ENCODE measurements around the gene SLCO2B1.

SLCO2B1 gene

DNA sequence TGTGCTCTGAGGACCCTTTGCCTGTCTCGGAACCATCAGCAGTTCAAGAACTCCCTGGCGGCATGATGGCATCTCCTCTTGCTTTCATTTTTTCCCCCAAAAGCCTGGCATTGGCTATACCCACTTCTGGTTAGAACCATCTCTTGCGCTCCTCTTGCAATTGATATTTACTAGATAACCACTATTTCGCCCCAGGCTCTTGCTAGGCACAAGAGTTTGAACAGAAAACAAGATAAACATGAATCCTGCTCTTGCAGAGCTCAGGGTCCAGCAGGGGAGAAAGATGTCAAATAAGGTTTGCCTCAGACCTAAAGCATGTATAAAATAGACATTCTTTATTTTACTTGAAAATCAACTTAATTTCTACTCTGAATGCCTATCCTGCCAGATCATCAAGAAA, 33.1 kb downstream of the SLCO2B1 start:
- H3K4me3 ChIP-seq (ENCODE audit: low read depth, low read length): no peak overlapping the region
- DNase-seq (ENCODE audit: low read depth, low spot score): no peak
- in situ Hi-C loops (cut with HindIII; ENCODE audit: low sequenced_read_pairs): no loop called here
- TF ChIP-seq, protein P1, sequence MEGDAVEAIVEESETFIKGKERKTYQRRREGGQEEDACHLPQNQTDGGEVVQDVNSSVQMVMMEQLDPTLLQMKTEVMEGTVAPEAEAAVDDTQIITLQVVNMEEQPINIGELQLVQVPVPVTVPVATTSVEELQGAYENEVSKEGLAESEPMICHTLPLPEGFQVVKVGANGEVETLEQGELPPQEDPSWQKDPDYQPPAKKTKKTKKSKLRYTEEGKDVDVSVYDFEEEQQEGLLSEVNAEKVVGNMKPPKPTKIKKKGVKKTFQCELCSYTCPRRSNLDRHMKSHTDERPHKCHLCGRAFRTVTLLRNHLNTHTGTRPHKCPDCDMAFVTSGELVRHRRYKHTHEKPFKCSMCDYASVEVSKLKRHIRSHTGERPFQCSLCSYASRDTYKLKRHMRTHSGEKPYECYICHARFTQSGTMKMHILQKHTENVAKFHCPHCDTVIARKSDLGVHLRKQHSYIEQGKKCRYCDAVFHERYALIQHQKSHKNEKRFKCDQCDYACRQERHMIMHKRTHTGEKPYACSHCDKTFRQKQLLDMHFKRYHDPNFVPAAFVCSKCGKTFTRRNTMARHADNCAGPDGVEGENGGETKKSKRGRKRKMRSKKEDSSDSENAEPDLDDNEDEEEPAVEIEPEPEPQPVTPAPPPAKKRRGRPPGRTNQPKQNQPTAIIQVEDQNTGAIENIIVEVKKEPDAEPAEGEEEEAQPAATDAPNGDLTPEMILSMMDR (IDR thresholded peaks at IDR 0.05; ENCODE audit: low read depth, low read length): no peak

DNA sequence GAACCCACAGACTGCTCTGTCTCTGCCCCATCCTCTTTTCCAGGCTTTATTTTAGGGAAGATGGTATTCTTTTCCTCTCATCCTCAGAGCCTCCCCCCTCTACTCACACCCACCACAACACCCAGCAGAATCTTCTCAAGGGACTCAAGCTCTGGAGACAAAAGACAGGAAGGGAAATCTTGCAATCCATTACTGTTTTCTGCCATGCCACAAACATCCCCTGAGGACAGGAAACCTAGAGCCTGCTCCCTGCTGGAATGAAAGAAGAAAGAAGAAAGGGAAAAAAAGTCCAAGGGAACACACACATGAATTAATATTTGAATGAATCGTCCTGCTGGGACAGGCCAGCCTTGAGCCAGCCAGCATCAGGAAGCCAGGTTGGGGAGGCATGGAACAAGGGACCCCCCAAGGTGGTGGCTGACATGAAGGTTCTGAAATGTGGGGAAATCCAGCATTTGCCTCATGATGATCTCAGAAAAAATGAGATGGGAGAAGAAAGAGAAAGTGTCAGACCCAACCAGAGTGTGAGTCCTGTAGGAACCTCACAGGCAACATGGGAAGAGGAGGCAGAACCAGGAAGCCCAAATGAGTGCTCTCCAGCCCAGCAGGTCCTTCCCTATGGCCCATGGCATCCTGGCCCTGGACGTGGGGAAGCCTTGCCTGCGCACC, 34.0 kb downstream of the SLCO2B1 start:
- TF ChIP-seq, protein P1 (IDR thresholded peaks at IDR 0.05; ENCODE audit: low read depth, low read length): no peak
- in situ Hi-C loops (cut with HindIII; ENCODE audit: low sequenced_read_pairs): no loop called here
- H3K4me3 ChIP-seq (ENCODE audit: low read depth, low read length): no peak overlapping the region
- DNase-seq (ENCODE audit: low read depth, low spot score): no peak

DNA sequence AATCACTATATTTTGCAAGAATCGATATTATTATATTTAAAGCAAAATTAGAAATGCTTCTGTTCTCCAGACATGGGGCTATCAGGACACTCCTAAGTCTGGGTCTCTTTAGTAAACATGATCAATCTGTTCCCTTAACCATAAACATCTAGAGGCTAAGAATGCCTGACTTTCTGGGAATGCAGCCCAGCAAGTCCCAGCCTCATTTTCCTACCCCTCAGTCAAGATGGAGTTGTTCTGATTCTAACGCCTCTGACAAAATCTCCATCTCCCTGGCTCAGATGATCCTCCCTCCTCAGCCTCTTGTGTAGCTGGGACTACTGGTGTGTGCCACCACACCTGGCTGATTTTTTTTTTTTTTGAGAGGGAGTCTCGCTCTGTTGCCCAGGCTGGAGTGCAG, 35.0 kb downstream of the SLCO2B1 start:
- TF ChIP-seq, protein P1 (IDR thresholded peaks at IDR 0.05; ENCODE audit: low read depth, low read length): no peak
- no peak for DNase-seq (ENCODE audit: low read depth, low spot score)
- no peak overlapping the region for H3K4me3 ChIP-seq (ENCODE audit: low read depth, low read length)
- in situ Hi-C loops (cut with HindIII; ENCODE audit: low sequenced_read_pairs): no loop called here

DNA sequence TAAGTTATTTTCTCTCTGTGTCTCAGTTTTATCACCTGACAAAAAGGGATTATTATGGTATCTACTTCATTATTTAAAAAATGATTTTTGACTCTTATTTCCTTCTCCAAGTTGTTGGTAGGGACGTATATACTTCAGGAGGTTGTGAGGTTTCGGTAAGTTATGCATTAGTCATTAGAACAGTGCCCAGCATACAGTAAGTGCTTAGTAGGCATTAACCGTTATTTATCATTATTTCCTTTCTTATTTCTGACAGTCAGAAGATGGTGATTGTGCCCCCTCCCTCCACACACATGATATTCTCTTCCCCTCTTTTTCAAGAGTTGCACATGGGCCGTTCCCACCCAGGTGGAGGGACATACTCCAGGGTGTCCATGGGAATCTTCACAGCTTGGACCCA, 36.1 kb downstream of the SLCO2B1 start:
- TF ChIP-seq, protein P1 (IDR thresholded peaks at IDR 0.05; ENCODE audit: low read depth, low read length): no peak
- no peak for DNase-seq (ENCODE audit: low read depth, low spot score)
- H3K4me3 ChIP-seq (ENCODE audit: low read depth, low read length): no peak overlapping the region
- in situ Hi-C loops (cut with HindIII; ENCODE audit: low sequenced_read_pairs): no loop called here

DNA sequence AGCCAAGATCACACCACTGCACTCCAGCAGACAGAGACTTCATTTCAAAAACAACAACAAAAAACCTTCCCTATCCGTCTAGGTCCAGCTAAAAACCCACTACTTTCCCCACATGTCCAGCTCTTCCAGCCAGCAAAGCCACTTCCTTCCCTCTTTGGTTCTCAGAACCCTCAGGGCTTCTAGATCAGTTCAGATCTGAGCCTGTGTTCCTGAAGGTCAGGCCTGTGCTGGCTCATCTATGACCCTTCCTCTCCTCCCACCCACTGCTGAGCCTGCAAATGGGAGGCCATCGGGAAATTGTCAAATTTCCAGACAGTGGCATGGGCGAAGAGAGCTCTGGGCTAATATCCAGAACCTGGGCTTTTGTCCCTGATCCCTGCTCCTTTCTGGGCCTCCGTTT, 37.8 kb downstream of the SLCO2B1 start:
- in situ Hi-C loops (cut with HindIII; ENCODE audit: low sequenced_read_pairs): no loop called here
- TF ChIP-seq, protein P1 (IDR thresholded peaks at IDR 0.05; ENCODE audit: low read depth, low read length): no peak
- no peak overlapping the region for H3K4me3 ChIP-seq (ENCODE audit: low read depth, low read length)
- no peak for DNase-seq (ENCODE audit: low read depth, low spot score)

DNA sequence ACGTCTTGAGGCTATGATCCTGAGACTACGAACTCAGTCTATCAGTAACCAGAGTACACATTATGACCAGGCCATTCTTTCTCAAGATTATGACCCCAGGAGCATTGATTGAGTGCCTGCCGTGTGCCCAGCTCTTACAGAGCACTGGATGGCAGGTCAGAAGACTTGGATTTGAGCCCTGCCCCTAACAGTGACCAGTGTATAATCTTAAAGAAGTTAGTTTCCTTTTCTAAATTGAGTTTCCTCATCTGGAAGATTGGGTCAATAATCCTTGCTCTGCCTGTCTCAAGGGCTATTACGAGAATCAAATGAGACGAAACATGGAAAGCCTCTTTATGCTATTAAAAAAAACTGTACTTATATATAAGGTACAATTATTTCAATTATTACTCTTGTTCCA, 38.2 kb downstream of the SLCO2B1 start:
- no peak overlapping the region for H3K4me3 ChIP-seq (ENCODE audit: low read depth, low read length)
- TF ChIP-seq, protein P1 (IDR thresholded peaks at IDR 0.05; ENCODE audit: low read depth, low read length): no peak
- no peak for DNase-seq (ENCODE audit: low read depth, low spot score)
- in situ Hi-C loops (cut with HindIII; ENCODE audit: low sequenced_read_pairs): no loop called here

All from astrocyte of the spinal cord (primary cell).